HG03103 (cell line): ENCODE results near the gene CIROP.

Experiments used
- ATAC-seq: cut with Tn5 transposase; IDR thresholded peaks from one replicate; pipeline ENCODE4 v1.9.1; 2021; ENCODE audit warnings: low read depth; ENCODE audit not compliant: unreplicated experiment

Gene CIROP

GRCh38 chr14:23069413-23069806, 35.4 kb downstream of the CIROP start:
- no peak for ATAC-seq

- peak; percentile 65 for ATAC-seq
Measured at GRCh38 chr14:23068789-23069412, 35.9 kb downstream of the CIROP start.

- ATAC-seq, result no peak
Measured at GRCh38 chr14:23067847-23068788, 36.7 kb downstream of the CIROP start.

GRCh38 chr14:23066855-23067744, 37.7 kb downstream of the CIROP start:
- ATAC-seq, result no peak

- no peak for ATAC-seq
Measured at GRCh38 chr14:23066368-23066767, 38.4 kb downstream of the CIROP start.

GRCh38 chr14:23063601-23064000, 41.2 kb downstream of the CIROP start:
- no peak for ATAC-seq

GRCh38 chr14:23062002-23062401, 42.8 kb downstream of the CIROP start:
- ATAC-seq, result no peak

GRCh38 chr14:23060536-23061260, 44.1 kb downstream of the CIROP start:
- ATAC-seq, result no peak

GRCh38 chr14:23058654-23059504, 45.9 kb downstream of the CIROP start:
- ATAC-seq, result no peak

GRCh38 chr14:23057757-23058653, 46.8 kb downstream of the CIROP start:
- no peak for ATAC-seq

GRCh38 chr14:23056956-23057756, 47.6 kb downstream of the CIROP start, which contains the start of gene CDH24:
Gene CDH24, minus strand, starts transcription at chr14:23057520. Its CDS starts 1,787 bp downstream, at chr14:23055733.
- peak; percentile 48 for ATAC-seq

GRCh38 chr14:23056145-23056955, 48.4 kb downstream of the CIROP start:
- ATAC-seq, result no peak

GRCh38 chr14:23055621-23056144, 49.1 kb downstream of the CIROP start:
- no peak for ATAC-seq

- ATAC-seq, result no peak
Measured at GRCh38 chr14:23055147-23055550, 49.6 kb downstream of the CIROP start.

GRCh38 chr14:23054000-23054811, 50.6 kb downstream of the CIROP start:
- ATAC-seq, result no peak
